DOHH2 (cell line): ENCODE measurements around the gene SPOPL.

Source experiments
- H3F3A ChIP-seq: fragments of 200-600 bp; sonication (generic), shearing (Covaris generic); 2 replicates; pipeline ENCODE4 v1.6.0; 2016; ENCODE audit warnings: antibody characterized with exemption, mild to moderate bottlenecking; ENCODE audit not compliant: control insufficient read depth, insufficient read depth
- H3K27ac ChIP-seq: fragments of 200-600 bp; sonication (generic); 2 replicates; pipeline ENCODE4 v1.5.1; 2014; ENCODE audit warnings: low read depth, mild to moderate bottlenecking, low read length, moderate library complexity
- H3K27me3 ChIP-seq: fragments of 200-600 bp; sonication (generic); 2 replicates; pipeline ENCODE4 v1.6.1; 2014; ENCODE audit warnings: mild to moderate bottlenecking, low read length, mixed read lengths; ENCODE audit not compliant: control insufficient read depth
- H3K36me3 ChIP-seq: fragments of 200-600 bp; sonication (generic); 2 replicates; pipeline ENCODE4 v1.6.1; 2014; ENCODE audit warnings: mild to moderate bottlenecking, low read length, moderate library complexity, mixed read lengths; ENCODE audit not compliant: control insufficient read depth
- H3K4me1 ChIP-seq: fragments of 200-600 bp; sonication (generic); 2 replicates; pipeline ENCODE4 v1.6.1; 2014; ENCODE audit warnings: mild to moderate bottlenecking, low read length, mixed read lengths; ENCODE audit not compliant: control insufficient read depth
- H3K4me2 ChIP-seq: fragments of 200-600 bp; sonication (generic); 2 replicates; pipeline ENCODE4 v1.6.0; 2014; ENCODE audit warnings: mild to moderate bottlenecking, low read length, moderate library complexity
- H3K4me3 ChIP-seq: fragments of 200-600 bp; sonication (generic); 2 replicates; pipeline ENCODE4 v1.5.1; 2014; ENCODE audit warnings: mild to moderate bottlenecking, low read length, mixed read lengths
- H3K79me2 ChIP-seq: fragments of 200-600 bp; sonication (generic); 2 replicates; pipeline ENCODE4 v1.6.1; 2014; ENCODE audit warnings: mild to moderate bottlenecking, low read length, mixed read lengths; ENCODE audit not compliant: control insufficient read depth
- H3K9me2 ChIP-seq: fragments of 200-600 bp; sonication (generic); replicated peaks from 2 replicates; pipeline ENCODE4 v1.6.1; 2014; ENCODE audit warnings: mild to moderate bottlenecking, low read length, mixed read lengths; ENCODE audit not compliant: control insufficient read depth
- H3K9me3 ChIP-seq: fragments of 200-600 bp; sonication (generic); 2 replicates; pipeline ENCODE4 v1.6.1; 2014; ENCODE audit warnings: antibody characterized with exemption, low read length, mixed read lengths; ENCODE audit not compliant: control insufficient read depth, insufficient read depth
- H4K20me1 ChIP-seq: fragments of 200-600 bp; sonication (generic); 2 replicates; pipeline ENCODE4 v1.6.0; 2014; ENCODE audit warnings: low read depth, mild to moderate bottlenecking, antibody characterized with exemption, low read length, moderate library complexity; ENCODE audit not compliant: control insufficient read depth, insufficient read depth
- CTCF ChIP-seq: fragments of 200-600 bp; sonication (generic); IDR thresholded peaks from one replicate; pipeline ENCODE4 v1.5.1; 2014; ENCODE audit warnings: antibody characterized with exemption, mild to moderate bottlenecking, low read depth, low read length; ENCODE audit not compliant: poor library complexity, severe bottlenecking
- EZH2phosphoT487 ChIP-seq: fragments of 200-600 bp; sonication (generic); IDR thresholded peaks from 2 replicates; pipeline ENCODE4 v1.6.1; 2017; ENCODE audit warnings: borderline replicate concordance, mild to moderate bottlenecking, antibody characterized with exemption, low read length, moderate library complexity, mixed read lengths

SPOPL gene

GRCh38 chr2:138534791-138535190 lies 33.2 kb downstream of the SPOPL start:
- H3K9me3 ChIP-seq = peaks cover 12% of the 10 kb centered on the region
- H3K79me2 ChIP-seq = peaks cover 85% of the 10 kb centered on the region
- peaks cover 24% of the 10 kb centered on the region for H3K36me3 ChIP-seq
- H3K4me3 ChIP-seq = no peak overlapping the region
- no peaks in the 10 kb centered on the region for H3K4me1 ChIP-seq
- H3K27me3 ChIP-seq = no peaks in the 10 kb centered on the region
- no peaks in the 10 kb centered on the region for H3F3A ChIP-seq
- H4K20me1 ChIP-seq = no peaks in the 10 kb centered on the region
- H3K4me2 ChIP-seq = no peak overlapping the region
- no peak for TF ChIP-seq CTCF
- TF ChIP-seq EZH2phosphoT487 = no peak
- H3K9me2 ChIP-seq = no peaks in the 10 kb centered on the region
- no peak overlapping the region for H3K27ac ChIP-seq

- no peaks in the 10 kb centered on the region for H3K4me1 ChIP-seq
- H3K36me3 ChIP-seq = peaks cover 24% of the 10 kb centered on the region
- no peak overlapping the region for H3K27ac ChIP-seq
- H3K9me3 ChIP-seq = peaks cover 12% of the 10 kb centered on the region
- H4K20me1 ChIP-seq = no peaks in the 10 kb centered on the region
- no peak overlapping the region for H3K4me3 ChIP-seq
- H3F3A ChIP-seq = no peaks in the 10 kb centered on the region
- no peaks in the 10 kb centered on the region for H3K9me2 ChIP-seq
- H3K4me2 ChIP-seq = no peak overlapping the region
- H3K27me3 ChIP-seq = no peaks in the 10 kb centered on the region
- no peak for TF ChIP-seq CTCF
- TF ChIP-seq EZH2phosphoT487 = no peak
- H3K79me2 ChIP-seq = peaks cover 77% of the 10 kb centered on the region
Observed at GRCh38 chr2:138536302-138536701, 34.7 kb downstream of the SPOPL start.

- Histone ChIP-seq H3F3A (no peaks in the 10 kb centered on the region), H3K36me3 (peaks cover 24% of the 10 kb centered on the region), H4K20me1 (no peaks in the 10 kb centered on the region), H3K79me2 (peaks cover 73% of the 10 kb centered on the region), H3K27ac (no peak overlapping the region), H3K9me3 (peaks cover 12% of the 10 kb centered on the region), H3K4me1 (no peaks in the 10 kb centered on the region), H3K9me2 (no peaks in the 10 kb centered on the region), H3K27me3 (no peaks in the 10 kb centered on the region), H3K4me3 (no peak overlapping the region), H3K4me2 (no peak overlapping the region)
- TF ChIP-seq EZH2phosphoT487 (no peak), CTCF (no peak)
Observed at GRCh38 chr2:138536740-138537139, 35.2 kb downstream of the SPOPL start.
